HEK293 (cell line): ENCODE results near the gene PLXND1.
A peak's percentile ranks its signal among the peaks of the same experiment; 100 is the strongest.

Experiments used
- CTCF ChIA-PET: fragments of 350-600 bp; formaldehyde crosslinking; extraction: SDS; loops from one replicate; lab custom pipeline; 2021; ENCODE audit warnings: antibody characterized with exemption; lab: Yijun Ruan, JAX
- POLR2A ChIA-PET: fragments of 300-600 bp; formaldehyde crosslinking; extraction: SDS; loops from one replicate; lab custom pipeline; 2020; ENCODE audit warnings: antibody characterized with exemption, inconsistent platforms; lab: Yijun Ruan, JAX
- H3K27ac ChIP-seq: fragments of 200-500 bp; sonication (Bioruptor generic); 2 replicates; pipeline ENCODE4 v1.5.1; 2014; ENCODE audit warnings: low read depth, low read length, control low read depth, inconsistent platforms; ENCODE audit errors: extremely low read depth
- H3K36me3 ChIP-seq, 2 experiments: fragments of 200-500 bp in 1 of 2; sonication (Bioruptor generic) in 1 of 2; 1 replicate in 1 of 2; 2 replicates in 1 of 2; pipeline ENCODE4 v1.5.1; 2014 to 2017; ENCODE audit warnings: inconsistent platforms in 2 of 2, low read length in 2 of 2; ENCODE audit not compliant: control insufficient read depth in 2 of 2, insufficient read depth in 1 of 2
- H3K4me1 ChIP-seq: fragments of 200-500 bp; sonication (Bioruptor generic); 2 replicates; pipeline ENCODE4 v1.5.1; 2014; ENCODE audit warnings: mild to moderate bottlenecking, low read length, inconsistent platforms; ENCODE audit not compliant: control insufficient read depth, insufficient read depth
- H3K4me3 ChIP-seq: 2 replicates; pipeline ENCODE4 v1.5.1; 2011; ENCODE audit warnings: low read depth, mild to moderate bottlenecking, control low read depth, low read length, moderate library complexity
- H3K9me3 ChIP-seq: fragments of 200-500 bp; sonication (Bioruptor generic); 2 replicates; pipeline ENCODE4 v1.5.1; 2014; ENCODE audit warnings: low read depth, low read length, inconsistent platforms; ENCODE audit not compliant: control insufficient read depth, insufficient read depth
- BCL6B ChIP-seq: fragments of 450-650 bp; formaldehyde crosslinking; IDR thresholded peaks from 2 replicates; pipeline ENCODE4 v1.5.1; 2017; ENCODE audit warnings: missing biosample characterization, missing genetic modification characterization
- CTCF ChIP-seq: fragments of 450-650 bp; formaldehyde crosslinking; IDR thresholded peaks from 2 replicates; pipeline ENCODE4 v1.5.1; 2016; ENCODE audit warnings: missing biosample characterization, missing genetic modification characterization
- EGR2 ChIP-seq: fragments of 450-650 bp; formaldehyde crosslinking; IDR thresholded peaks from 2 replicates; pipeline ENCODE4 v1.5.1; 2016; ENCODE audit warnings: low read depth, missing biosample characterization, missing genetic modification characterization
- GLIS2 ChIP-seq: fragments of 450-650 bp; formaldehyde crosslinking; IDR thresholded peaks from 2 replicates; pipeline ENCODE4 v1.5.1; 2016; ENCODE audit warnings: missing biosample characterization, missing genetic modification characterization
- MYNN ChIP-seq: fragments of 450-650 bp; formaldehyde crosslinking; IDR thresholded peaks from 2 replicates; pipeline ENCODE4 v1.5.1; 2016; ENCODE audit warnings: missing biosample characterization, missing genetic modification characterization, borderline replicate concordance
- PRDM1 ChIP-seq: fragments of 450-650 bp; formaldehyde crosslinking; IDR thresholded peaks from 2 replicates; pipeline ENCODE4; 2016; ENCODE audit warnings: missing biosample characterization, missing genetic modification characterization
- SCRT2 ChIP-seq: fragments of 450-650 bp; formaldehyde crosslinking; IDR thresholded peaks from 2 replicates; pipeline ENCODE4 v1.5.1; 2016; ENCODE audit warnings: missing biosample characterization, missing genetic modification characterization
- SP7 ChIP-seq: fragments of 450-650 bp; formaldehyde crosslinking; IDR thresholded peaks from 2 replicates; pipeline ENCODE4 v1.5.1; 2016; ENCODE audit warnings: missing biosample characterization, missing genetic modification characterization
- TRIM28 ChIP-seq: IDR thresholded peaks from 2 replicates; pipeline ENCODE4 v1.6.1; 2011; ENCODE audit warnings: low read length, control low read depth, borderline replicate concordance
- ZFHX2 ChIP-seq: fragments of 450-650 bp; formaldehyde crosslinking; conservative IDR thresholded peaks from 2 replicates; pipeline ENCODE4 v1.5.1; 2016; ENCODE audit warnings: missing biosample characterization, missing genetic modification characterization
- ZIC2 ChIP-seq: fragments of 450-650 bp; formaldehyde crosslinking; IDR thresholded peaks from 2 replicates; pipeline ENCODE4 v1.5.1; 2016; ENCODE audit warnings: missing biosample characterization, missing genetic modification characterization
- ZNF175 ChIP-seq: fragments of 450-650 bp; formaldehyde crosslinking; IDR thresholded peaks from 2 replicates; pipeline ENCODE4 v1.5.1; 2016; ENCODE audit warnings: missing biosample characterization, missing genetic modification characterization
- ZNF2 ChIP-seq: fragments of 450-650 bp; formaldehyde crosslinking; IDR thresholded peaks from 2 replicates; pipeline ENCODE4 v1.5.1; 2016; ENCODE audit warnings: missing biosample characterization, missing genetic modification characterization
- ZNF211 ChIP-seq: fragments of 450-650 bp; formaldehyde crosslinking; IDR thresholded peaks from 2 replicates; pipeline ENCODE4 v1.5.1; 2016; ENCODE audit warnings: low read depth, missing biosample characterization, missing genetic modification characterization
- ZNF394 ChIP-seq: fragments of 450-650 bp; formaldehyde crosslinking; IDR thresholded peaks from 2 replicates; pipeline ENCODE4 v1.5.1; 2016; ENCODE audit warnings: missing biosample characterization, missing genetic modification characterization, mild to moderate bottlenecking, moderate library complexity, borderline replicate concordance
- ZNF510 ChIP-seq: fragments of 450-650 bp; formaldehyde crosslinking; IDR thresholded peaks from 2 replicates; pipeline ENCODE4 v1.5.1; 2018; ENCODE audit warnings: mild to moderate bottlenecking, missing genetic modification characterization, missing biosample characterization; ENCODE audit not compliant: insufficient replicate concordance
- ZNF626 ChIP-seq: fragments of 450-650 bp; sonication (Bioruptor Pico); formaldehyde crosslinking; IDR thresholded peaks from 2 replicates; pipeline ENCODE4 v1.5.1; 2018; ENCODE audit warnings: missing biosample characterization, missing genetic modification characterization, inconsistent platforms
- ZNF692 ChIP-seq: fragments of 450-650 bp; formaldehyde crosslinking; IDR thresholded peaks from 2 replicates; pipeline ENCODE4 v1.5.1; 2016; ENCODE audit warnings: missing biosample characterization, missing genetic modification characterization
- ZNF791 ChIP-seq: fragments of 450-650 bp; formaldehyde crosslinking; IDR thresholded peaks from 2 replicates; pipeline ENCODE4 v1.5.1; 2016; ENCODE audit warnings: missing biosample characterization, missing genetic modification characterization
- ZNF830 ChIP-seq: fragments of 450-650 bp; IDR thresholded peaks from 2 replicates; pipeline ENCODE4 v1.5.0; 2018; ENCODE audit warnings: missing biosample characterization, missing genetic modification characterization, low read depth, mild to moderate bottlenecking, moderate library complexity
- ZSCAN18 ChIP-seq: fragments of 450-650 bp; formaldehyde crosslinking; IDR thresholded peaks from 2 replicates; pipeline ENCODE4 v1.5.1; 2016; ENCODE audit warnings: missing biosample characterization, missing genetic modification characterization
- TF ChIP-seq, protein P1 (sequence below): fragments of 450-650 bp; formaldehyde crosslinking; IDR thresholded peaks from 2 replicates; pipeline ENCODE4 v1.5.1; 2017; ENCODE audit warnings: missing biosample characterization, missing genetic modification characterization
- TF ChIP-seq, protein P2 (sequence below): IDR thresholded peaks from 2 replicates; pipeline ENCODE4 v1.6.1; 2011; ENCODE audit warnings: mild to moderate bottlenecking, low read depth, low read length, borderline replicate concordance

PLXND1 gene

GRCh38 chr3:129575997-129576384 lies 30.5 kb downstream of the PLXND1 start:
- TF ChIP-seq ZIC2 (tag by site-specific recombination), result peak; percentile 36
- no peak for TF ChIP-seq ZNF211
- TF ChIP-seq BCL6B (tag by site-specific recombination), result no peak

GRCh38 chr3:129575233-129575996 lies 31.1 kb downstream of the PLXND1 start:
- no peak overlapping the region for H3K4me3 ChIP-seq
- peaks cover 0 to 8% of the 10 kb centered on the region in 2 experiments; a peak in 1 of 3 replicates for H3K36me3 ChIP-seq
- TF ChIP-seq ZNF394 (tag by site-specific recombination) (no peak), ZNF791 (no peak), ZNF510 (tag by site-specific recombination) (no peak), SCRT2 (tag by site-specific recombination) (no peak), ZNF830 (tag by site-specific recombination) (no peak), ZSCAN18 (no peak), ZNF175 (tag by site-specific recombination) (no peak), CTCF (tag by site-specific recombination) (no peak), PRDM1 (no peak), TRIM28 (no peak), EGR2 (peak; percentile 82), SP7 (tag by site-specific recombination) (no peak), ZNF2 (tag by site-specific recombination) (no peak), ZNF692 (no peak), ZFHX2 (tag by site-specific recombination) (peak; percentile 54), ZNF626 (tag by site-specific recombination) (no peak), MYNN (tag by site-specific recombination) (no peak), ZNF211 (no peak), GLIS2 (tag by site-specific recombination) (peak; percentile 40; the same call in 1 of the 2 replicates)
- TF ChIP-seq, protein P1, sequence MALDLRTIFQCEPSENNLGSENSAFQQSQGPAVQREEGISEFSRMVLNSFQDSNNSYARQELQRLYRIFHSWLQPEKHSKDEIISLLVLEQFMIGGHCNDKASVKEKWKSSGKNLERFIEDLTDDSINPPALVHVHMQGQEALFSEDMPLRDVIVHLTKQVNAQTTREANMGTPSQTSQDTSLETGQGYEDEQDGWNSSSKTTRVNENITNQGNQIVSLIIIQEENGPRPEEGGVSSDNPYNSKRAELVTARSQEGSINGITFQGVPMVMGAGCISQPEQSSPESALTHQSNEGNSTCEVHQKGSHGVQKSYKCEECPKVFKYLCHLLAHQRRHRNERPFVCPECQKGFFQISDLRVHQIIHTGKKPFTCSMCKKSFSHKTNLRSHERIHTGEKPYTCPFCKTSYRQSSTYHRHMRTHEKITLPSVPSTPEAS, result no peak
- TF ChIP-seq, protein P2, sequence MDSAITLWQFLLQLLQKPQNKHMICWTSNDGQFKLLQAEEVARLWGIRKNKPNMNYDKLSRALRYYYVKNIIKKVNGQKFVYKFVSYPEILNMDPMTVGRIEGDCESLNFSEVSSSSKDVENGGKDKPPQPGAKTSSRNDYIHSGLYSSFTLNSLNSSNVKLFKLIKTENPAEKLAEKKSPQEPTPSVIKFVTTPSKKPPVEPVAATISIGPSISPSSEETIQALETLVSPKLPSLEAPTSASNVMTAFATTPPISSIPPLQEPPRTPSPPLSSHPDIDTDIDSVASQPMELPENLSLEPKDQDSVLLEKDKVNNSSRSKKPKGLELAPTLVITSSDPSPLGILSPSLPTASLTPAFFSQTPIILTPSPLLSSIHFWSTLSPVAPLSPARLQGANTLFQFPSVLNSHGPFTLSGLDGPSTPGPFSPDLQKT, result no peak
- CTCF ChIA-PET, result no interaction called here
- POLR2A ChIA-PET, result no interaction called here
- H3K27ac ChIP-seq, result no peak overlapping the region
- no peaks in the 10 kb centered on the region for H3K9me3 ChIP-seq
- no peaks in the 10 kb centered on the region for H3K4me1 ChIP-seq

More at GRCh38 chr3:129575997-129576384, 30.5 kb downstream of the PLXND1 start:
- H3K4me3 ChIP-seq, result no peak overlapping the region
- ChIA-PET POLR2A (no interaction called here), CTCF (no interaction called here)
- H3K27ac ChIP-seq, result no peak overlapping the region
- peaks cover 0 to 5% of the 10 kb centered on the region in 2 experiments; a peak in 1 of 3 replicates for H3K36me3 ChIP-seq
- no peaks in the 10 kb centered on the region for H3K4me1 ChIP-seq
- no peaks in the 10 kb centered on the region for H3K9me3 ChIP-seq
